HepG2 (cell line): ENCODE measurements around the gene RSL1D1. TPM values are rescaled to one million over a fixed set of nuclear protein-coding genes. Genes with fewer than 3 reads are reported as not detected.

Experiments used
- CC2D1A ChIP-seq: sonication (generic); formaldehyde crosslinking; IDR thresholded peaks from 2 replicates; pipeline ENCODE4 v1.8.1; 2023; ENCODE audit warnings: mild to moderate bottlenecking, missing genetic modification reagents
- ETV6 ChIP-seq: sonication (generic); formaldehyde crosslinking; conservative IDR thresholded peaks from 2 replicates; pipeline ENCODE4 v1.4.0; 2020; ENCODE audit warnings: missing genetic modification reagents
- HCFC1 ChIP-seq: fragments of 150-350 bp; IDR thresholded peaks from 2 replicates; pipeline ENCODE4 v1.6.1; 2014; ENCODE audit warnings: low read depth, low read length
- HNF4G ChIP-seq, 2 experiments: sonication (generic) in 1 of 2; formaldehyde crosslinking in 1 of 2; IDR thresholded peaks; 2 replicates each; pipeline versions ENCODE4 v1.4.0 to v1.6.1; 2011 to 2020; ENCODE audit warnings: borderline replicate concordance in 2 of 2, low read depth in 2 of 2, mild to moderate bottlenecking in 2 of 2, low read length in 1 of 2, missing genetic modification reagents in 1 of 2, moderate library complexity in 1 of 2
- KDM3A ChIP-seq: IDR thresholded peaks from 2 replicates; pipeline ENCODE4 v1.6.1; 2018; ENCODE audit warnings: low read depth, missing compliant biosample characterization
- KLF9 ChIP-seq: IDR thresholded peaks from 2 replicates; pipeline ENCODE4 v1.6.1; 2016; ENCODE audit warnings: low read depth
- MATR3 ChIP-seq: sonication (generic); formaldehyde crosslinking; IDR thresholded peaks from 2 replicates; pipeline ENCODE4 v1.4.0; 2020; ENCODE audit warnings: missing genetic modification reagents
- MED1 ChIP-seq: sonication (generic); formaldehyde crosslinking; IDR thresholded peaks from 2 replicates; pipeline ENCODE4 v1.4.0; 2020; ENCODE audit warnings: missing genetic modification reagents
- MXD4 ChIP-seq: IDR thresholded peaks from 2 replicates; pipeline ENCODE4 v1.6.1; 2016; ENCODE audit warnings: mild to moderate bottlenecking, missing biosample characterization, missing genetic modification reagents
- NBN ChIP-seq: fragments of 450-650 bp; conservative IDR thresholded peaks from 2 replicates; pipeline ENCODE4 v1.6.1; 2017
- NR1H2 ChIP-seq: sonication (generic); formaldehyde crosslinking; IDR thresholded peaks from 2 replicates; pipeline ENCODE4 v1.8.1; 2022; ENCODE audit warnings: low read depth, missing genetic modification reagents, borderline replicate concordance
- RBFOX2 ChIP-seq: fragments of 200-400 bp; formaldehyde crosslinking; IDR thresholded peaks from 2 replicates; pipeline ENCODE4 v1.6.1; 2017; ENCODE audit warnings: low read depth, mild to moderate bottlenecking, low read length
- RFXAP ChIP-seq: sonication (generic); formaldehyde crosslinking; IDR thresholded peaks from 2 replicates; pipeline ENCODE4 v1.4.0; 2020; ENCODE audit warnings: missing genetic modification reagents, borderline replicate concordance
- SMARCC2 ChIP-seq: fragments of 450-650 bp; IDR thresholded peaks from 2 replicates; pipeline ENCODE4 v1.6.1; 2017; ENCODE audit warnings: antibody characterized with exemption, mild to moderate bottlenecking
- SMARCE1 ChIP-seq: fragments of 450-650 bp; IDR thresholded peaks from 2 replicates; pipeline ENCODE4 v1.6.1; 2017; ENCODE audit warnings: borderline replicate concordance
- TARDBP ChIP-seq: sonication (generic); formaldehyde crosslinking; IDR thresholded peaks from 2 replicates; pipeline ENCODE4 v1.8.0; 2022; ENCODE audit warnings: mild to moderate bottlenecking, missing genetic modification reagents
- ZNF18 ChIP-seq: sonication (generic); formaldehyde crosslinking; IDR thresholded peaks from 2 replicates; pipeline ENCODE4 v1.8.0; 2022; ENCODE audit warnings: mild to moderate bottlenecking, missing genetic modification reagents; ENCODE audit not compliant: insufficient replicate concordance
- ZNF275 ChIP-seq: sonication (generic); formaldehyde crosslinking; IDR thresholded peaks from 2 replicates; pipeline ENCODE4 v1.8.0; 2022; ENCODE audit warnings: missing genetic modification reagents, mild to moderate bottlenecking, inconsistent platforms, borderline replicate concordance
- ZNF512 ChIP-seq: sonication (generic); formaldehyde crosslinking; IDR thresholded peaks from 2 replicates; pipeline ENCODE4 v1.4.0; 2020; ENCODE audit warnings: mild to moderate bottlenecking, missing genetic modification reagents
- ZNF556 ChIP-seq: sonication (generic); formaldehyde crosslinking; IDR thresholded peaks from 2 replicates; pipeline ENCODE4 v1.4.0; 2020; ENCODE audit warnings: mild to moderate bottlenecking, missing genetic modification reagents, borderline replicate concordance
- ZSCAN12 ChIP-seq: sonication (generic); formaldehyde crosslinking; IDR thresholded peaks from 2 replicates; pipeline ENCODE4 v1.9.0; 2021; ENCODE audit warnings: mild to moderate bottlenecking, missing genetic modification reagents
- polyA plus RNA-seq, 8 experiments: library from polyadenylated mRNA; depleted of rRNA in 3 of 8; stranded (reverse) in 7 of 8; unstranded in 1 of 8; fragments of >200 nt; fragmentation: Illumina TruSeq in 4 of 8; extraction: Trizol in 4 of 8; gene quantifications; 2 replicates each; pipeline versions ENCODE4 v1.2.1 to v1.2.3, GENCODE V29; 2011 to 2016; ENCODE audit warnings: low read depth in 4 of 8, missing spikeins in 1 of 8, mixed read lengths in 1 of 8; ENCODE audit not compliant: insufficient read depth in 1 of 8
- total RNA-seq, 5 experiments: library from RNA; depleted of rRNA; stranded (reverse); fragments of >200 nt; fragmentation: Illumina TruSeq; extraction: Trizol; gene quantifications; 2 replicates each; pipeline ENCODE4 v1.2.3, GENCODE V29; 2016; ENCODE audit warnings: low read depth in 1 of 5
- TF ChIP-seq, protein P1 (sequence below): IDR thresholded peaks from 2 replicates; pipeline ENCODE4 v1.6.1; 2016; ENCODE audit warnings: low read depth, borderline replicate concordance
- TF ChIP-seq, protein P2 (sequence below): sonication (generic); formaldehyde crosslinking; IDR thresholded peaks from 2 replicates; pipeline ENCODE4 v1.4.0; 2020; ENCODE audit warnings: mild to moderate bottlenecking, missing genetic modification reagents
- TF ChIP-seq, protein P3 (sequence below): sonication (generic); formaldehyde crosslinking; IDR thresholded peaks from 2 replicates; pipeline ENCODE4 v1.8.0; 2022; ENCODE audit warnings: low read depth, missing genetic modification reagents

Gene RSL1D1
- total and polyA plus RNA-seq, 2 of the 13 experiments (the other 11 are each of a cell fraction or from before 2014, with no cell fraction given), result 187 to 343 TPM

DNA sequence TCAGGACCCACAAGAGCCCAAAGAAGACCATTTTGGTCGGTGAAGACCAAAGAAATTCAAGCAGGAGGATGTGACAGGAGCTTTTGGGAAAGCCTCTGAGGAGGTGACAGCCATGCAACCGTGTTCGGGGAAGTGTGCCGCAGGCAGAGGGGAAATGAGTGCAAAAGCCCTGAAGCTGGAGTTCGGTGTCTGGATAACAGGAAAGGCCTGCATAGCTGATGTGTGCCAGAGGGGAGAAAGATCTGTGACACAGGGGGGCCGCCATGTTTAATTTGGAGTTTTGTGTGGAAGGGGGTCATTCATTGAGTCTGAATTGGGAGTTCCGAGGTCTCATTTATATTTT is 53.4 kb downstream of the RSL1D1 start (continued):
- TF ChIP-seq, protein P1, sequence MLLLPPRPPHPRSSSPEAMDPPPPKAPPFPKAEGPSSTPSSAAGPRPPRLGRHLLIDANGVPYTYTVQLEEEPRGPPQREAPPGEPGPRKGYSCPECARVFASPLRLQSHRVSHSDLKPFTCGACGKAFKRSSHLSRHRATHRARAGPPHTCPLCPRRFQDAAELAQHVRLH, result no peak
- no peak for TF ChIP-seq MXD4 (CRISPR knock-in tag)
- no peak for TF ChIP-seq RFXAP
- no peak for TF ChIP-seq ZNF512 (CRISPR knock-in tag)
- no peak for TF ChIP-seq KDM3A (CRISPR knock-in tag)
- no peak for TF ChIP-seq NR1H2 (CRISPR knock-in tag)
- TF ChIP-seq ZNF275 (CRISPR knock-in tag), result no peak
- TF ChIP-seq SMARCE1, result no peak
- no peak for TF ChIP-seq HNF4G (IDR thresholded peaks at IDR 0.05; ENCODE audit: borderline replicate concordance, low read depth, low read length)
- TF ChIP-seq HNF4G (CRISPR knock-in tag; IDR thresholded peaks at IDR 0.05; ENCODE audit: borderline replicate concordance, low read depth), result no peak
- TF ChIP-seq MED1 (CRISPR knock-in tag), result no peak
- no peak for TF ChIP-seq HCFC1
- no peak for TF ChIP-seq TARDBP (CRISPR knock-in tag)
- no peak for TF ChIP-seq NBN
- no peak for TF ChIP-seq CC2D1A
- no peak for TF ChIP-seq RBFOX2
- TF ChIP-seq SMARCC2, result no peak
- TF ChIP-seq, protein P2, sequence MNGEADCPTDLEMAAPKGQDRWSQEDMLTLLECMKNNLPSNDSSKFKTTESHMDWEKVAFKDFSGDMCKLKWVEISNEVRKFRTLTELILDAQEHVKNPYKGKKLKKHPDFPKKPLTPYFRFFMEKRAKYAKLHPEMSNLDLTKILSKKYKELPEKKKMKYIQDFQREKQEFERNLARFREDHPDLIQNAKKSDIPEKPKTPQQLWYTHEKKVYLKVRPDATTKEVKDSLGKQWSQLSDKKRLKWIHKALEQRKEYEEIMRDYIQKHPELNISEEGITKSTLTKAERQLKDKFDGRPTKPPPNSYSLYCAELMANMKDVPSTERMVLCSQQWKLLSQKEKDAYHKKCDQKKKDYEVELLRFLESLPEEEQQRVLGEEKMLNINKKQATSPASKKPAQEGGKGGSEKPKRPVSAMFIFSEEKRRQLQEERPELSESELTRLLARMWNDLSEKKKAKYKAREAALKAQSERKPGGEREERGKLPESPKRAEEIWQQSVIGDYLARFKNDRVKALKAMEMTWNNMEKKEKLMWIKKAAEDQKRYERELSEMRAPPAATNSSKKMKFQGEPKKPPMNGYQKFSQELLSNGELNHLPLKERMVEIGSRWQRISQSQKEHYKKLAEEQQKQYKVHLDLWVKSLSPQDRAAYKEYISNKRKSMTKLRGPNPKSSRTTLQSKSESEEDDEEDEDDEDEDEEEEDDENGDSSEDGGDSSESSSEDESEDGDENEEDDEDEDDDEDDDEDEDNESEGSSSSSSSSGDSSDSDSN (CRISPR knock-in tag), result no peak
- TF ChIP-seq KLF9, result no peak
- peak; percentile 7 for TF ChIP-seq ZNF18 (CRISPR knock-in tag)
- TF ChIP-seq ZNF556 (CRISPR knock-in tag), result no peak
- no peak for TF ChIP-seq ETV6 (CRISPR knock-in tag)
- TF ChIP-seq, protein P3, sequence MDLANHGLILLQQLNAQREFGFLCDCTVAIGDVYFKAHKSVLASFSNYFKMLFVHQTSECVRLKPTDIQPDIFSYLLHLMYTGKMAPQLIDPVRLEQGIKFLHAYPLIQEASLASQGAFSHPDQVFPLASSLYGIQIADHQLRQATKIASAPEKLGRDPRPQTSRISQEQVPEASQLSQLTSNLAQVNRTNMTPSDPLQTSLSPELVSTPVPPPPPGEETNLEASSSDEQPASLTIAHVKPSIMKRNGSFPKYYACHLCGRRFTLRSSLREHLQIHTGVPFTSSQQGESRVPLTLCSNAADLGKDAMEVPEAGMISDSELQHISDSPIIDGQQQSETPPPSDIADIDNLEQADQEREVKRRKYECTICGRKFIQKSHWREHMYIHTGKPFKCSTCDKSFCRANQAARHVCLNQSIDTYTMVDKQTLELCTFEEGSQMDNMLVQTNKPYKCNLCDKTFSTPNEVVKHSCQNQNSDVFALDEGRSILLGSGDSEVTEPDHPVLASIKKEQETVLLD (CRISPR knock-in tag), result no peak
- TF ChIP-seq ZSCAN12 (CRISPR knock-in tag), result no peak
- TF ChIP-seq MATR3 (CRISPR knock-in tag), result no peak
